NCI-H82 (cell line): Measurements from ENCODE around the gene PLPP4.
A peak's percentile ranks its signal among the peaks of the same experiment; 100 is the strongest.

Experiments
- DNase-seq: peaks from one replicate; lab custom pipeline; 2025; lab: John Stamatoyannopoulos, UW

Gene PLPP4

DNA sequence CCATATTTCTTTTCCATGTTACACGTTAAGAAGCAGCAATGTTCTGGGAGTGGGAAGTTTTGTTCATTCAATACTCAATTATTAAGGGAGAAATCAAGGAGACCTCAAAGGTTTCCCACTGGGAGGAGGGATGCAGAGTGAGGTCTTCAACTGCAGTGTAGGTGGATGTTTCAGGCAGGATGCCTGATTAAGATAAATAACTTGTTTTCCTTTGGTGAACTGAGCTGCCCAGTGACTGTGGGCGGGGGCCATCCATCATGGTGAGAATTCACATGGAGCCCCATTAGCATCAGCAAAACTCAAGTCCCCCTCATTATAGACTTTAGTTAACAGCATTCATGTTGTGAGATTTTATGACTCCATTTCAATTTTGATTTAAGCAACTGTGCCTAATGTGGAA is 121.1 kb downstream of the PLPP4 start:
- DNase-seq, result no peak

DNA sequence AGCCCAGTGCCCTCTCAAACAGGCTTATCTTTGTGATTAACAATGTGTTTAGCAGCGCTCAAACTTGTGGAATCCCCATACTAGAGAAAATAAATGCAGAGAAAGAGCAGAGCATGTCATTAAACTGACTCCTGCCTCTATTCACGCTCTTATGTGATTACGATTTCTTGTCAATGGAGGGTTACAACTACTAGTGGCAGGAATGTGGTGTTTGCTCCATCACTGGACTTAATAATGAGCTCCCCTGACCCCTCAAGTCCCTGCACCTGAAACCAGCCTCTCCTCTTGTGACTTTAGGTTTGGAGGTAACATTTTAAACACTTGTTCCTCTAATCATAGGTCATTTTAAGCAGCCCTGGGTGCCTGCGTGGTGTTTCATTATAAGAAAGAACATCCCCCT is 121.9 kb downstream of the PLPP4 start:
- DNase-seq, result no peak

DNA sequence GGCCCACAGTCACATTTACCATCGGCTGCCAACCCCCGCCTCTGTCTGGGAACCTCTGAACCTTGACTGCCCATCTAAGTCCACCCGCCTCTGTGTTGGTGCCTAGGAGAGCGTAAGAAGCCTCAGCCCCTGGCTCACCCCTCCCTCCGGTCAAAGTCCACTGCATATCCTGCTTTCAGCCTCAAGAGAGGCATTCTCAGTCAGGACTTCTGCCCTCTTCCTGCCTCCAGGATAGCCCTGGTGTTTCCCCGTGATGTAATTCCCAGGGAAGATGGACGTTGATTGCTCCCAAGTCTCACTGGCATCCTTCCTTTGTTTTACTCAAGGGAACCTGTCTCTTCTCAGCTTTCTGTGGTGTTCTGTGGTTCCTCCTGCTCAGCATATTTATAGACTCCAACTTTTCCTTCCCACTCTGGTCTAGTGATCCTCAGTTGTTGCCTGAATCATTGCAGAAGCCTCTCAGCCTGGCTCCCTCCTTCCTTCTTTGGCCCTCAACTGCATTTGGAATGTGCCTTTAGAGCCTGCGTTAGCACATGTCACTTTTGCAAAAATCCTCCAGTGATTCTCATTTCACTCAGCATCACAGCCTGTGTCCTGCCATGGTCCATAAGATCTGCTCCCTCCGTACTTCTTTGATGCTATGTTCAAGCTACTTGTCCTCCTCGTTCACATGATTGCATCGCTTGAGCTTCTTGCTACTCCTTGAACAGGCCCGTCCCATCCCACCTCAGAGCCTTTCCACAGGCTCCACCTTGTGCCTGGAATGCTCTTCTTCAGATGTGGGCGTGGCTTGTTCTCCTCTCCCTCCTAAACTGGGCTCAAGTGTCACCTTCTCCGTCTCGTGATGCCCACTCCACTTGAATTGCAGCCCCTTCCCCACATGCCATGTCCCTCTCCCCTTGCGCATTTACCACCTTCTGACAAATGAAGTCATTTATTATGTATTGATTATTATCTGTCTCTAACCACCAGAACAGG is 124.2 kb downstream of the PLPP4 start:
- DNase-seq, result peak; percentile 6

DNA sequence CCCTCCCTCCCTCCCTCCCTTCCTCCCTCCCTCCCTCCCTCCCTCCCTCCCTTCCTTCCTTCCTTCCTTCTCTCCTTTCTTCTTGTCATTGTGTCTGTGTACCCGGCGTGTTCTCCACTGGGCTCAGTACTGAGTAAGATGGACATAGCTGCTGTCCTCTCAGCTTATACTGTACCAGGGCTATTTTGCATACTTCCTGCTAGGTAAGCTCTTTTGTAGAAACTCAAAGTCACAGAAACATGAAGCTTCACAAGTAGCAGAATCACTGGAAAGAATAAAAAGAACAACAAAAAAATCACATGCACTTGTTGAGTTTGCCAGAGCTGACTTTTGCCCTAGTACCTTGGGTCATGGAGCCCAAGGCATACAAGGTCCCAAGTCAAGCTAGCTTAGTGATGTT is 125.7 kb downstream of the PLPP4 start:
- DNase-seq, result no peak

DNA sequence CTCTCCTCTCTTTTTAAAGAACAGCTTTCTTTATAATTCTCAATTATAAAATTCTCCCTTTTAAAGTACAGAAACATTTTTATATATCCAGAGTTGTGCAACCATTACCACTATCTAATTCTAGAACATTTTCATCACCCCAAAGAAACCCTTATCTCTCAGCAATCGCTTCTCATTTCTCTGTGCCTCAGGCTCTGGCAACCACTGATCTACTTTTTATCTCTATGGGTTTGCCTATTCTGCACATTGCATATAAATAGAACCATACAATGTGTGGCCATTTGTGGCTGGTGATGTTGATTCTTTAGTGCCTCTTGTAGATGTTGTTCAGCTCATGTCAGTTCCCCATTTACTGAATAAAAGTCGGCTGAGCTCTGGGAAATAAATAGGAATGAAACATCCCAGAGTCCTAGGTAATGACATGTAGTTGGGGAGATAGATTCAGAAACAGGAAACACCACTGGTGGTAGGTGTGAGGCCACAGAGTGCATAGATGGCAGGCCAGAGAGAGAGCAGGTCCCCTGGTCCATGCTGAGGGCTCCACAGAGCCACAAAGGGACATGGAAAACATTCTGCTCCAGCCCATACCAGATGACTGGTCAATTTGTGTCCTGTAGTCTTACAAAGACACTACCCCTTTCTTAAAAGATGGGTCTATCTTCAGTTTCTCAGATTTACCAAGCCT is 126.5 kb downstream of the PLPP4 start:
- DNase-seq, result no peak

DNA sequence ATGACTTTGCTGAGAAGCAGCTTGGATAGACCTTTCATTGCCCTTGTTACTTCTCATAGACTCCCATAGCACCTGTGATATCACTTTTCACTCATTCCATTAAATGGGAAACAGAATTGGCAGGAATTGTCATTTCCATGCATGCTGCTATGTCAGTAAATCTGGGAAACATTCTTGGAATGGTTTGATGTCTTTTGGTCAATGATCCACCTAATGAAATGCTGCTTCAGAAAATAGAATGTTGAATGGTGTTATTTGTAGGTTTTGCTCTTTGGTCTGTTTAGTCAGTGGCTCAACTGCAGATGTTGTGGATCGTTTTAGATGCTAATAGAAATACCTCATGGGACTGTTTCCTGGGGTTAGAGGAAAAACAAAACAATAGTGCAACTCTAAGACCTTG is 127.8 kb downstream of the PLPP4 start:
- no peak for DNase-seq

DNA sequence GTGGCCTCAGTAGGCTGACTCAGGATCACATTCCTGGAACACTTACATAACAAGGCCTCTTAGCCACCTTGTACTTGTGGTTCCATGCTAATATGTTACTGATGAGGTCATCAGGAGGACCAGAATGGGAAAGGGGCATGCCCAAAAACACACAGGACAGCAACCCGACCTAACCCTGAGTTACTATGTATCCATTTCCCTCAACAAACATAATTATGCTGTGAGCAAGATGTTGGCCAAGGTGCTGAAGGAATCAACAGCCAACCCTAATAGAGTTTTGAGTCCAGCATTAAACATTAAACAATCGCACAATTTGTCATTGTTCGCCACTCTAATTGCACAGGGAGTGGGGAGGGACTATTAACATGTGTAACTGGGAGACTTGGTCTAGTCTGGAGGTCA is 129.4 kb downstream of the PLPP4 start:
- DNase-seq, result no peak

DNA sequence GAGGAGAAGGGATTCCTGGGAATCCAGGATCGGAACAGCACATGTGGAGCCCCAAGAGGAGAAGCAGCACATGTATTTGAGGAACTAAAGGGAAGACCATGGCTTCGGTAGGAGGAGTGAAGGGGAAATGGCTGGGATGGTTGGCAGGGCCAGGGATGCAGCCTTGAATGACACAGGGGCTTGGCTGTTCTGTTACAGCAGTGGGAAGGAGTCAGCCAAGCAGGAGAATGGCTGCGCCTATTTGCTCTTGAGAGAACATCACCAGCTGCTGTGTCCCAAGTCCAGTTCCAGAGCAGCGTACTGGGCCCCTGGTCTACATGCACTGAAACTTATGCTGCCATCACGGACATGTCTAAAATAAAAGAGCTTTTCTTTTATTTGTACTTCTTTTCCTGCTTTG is 130.0 kb downstream of the PLPP4 start:
- no peak for DNase-seq

DNA sequence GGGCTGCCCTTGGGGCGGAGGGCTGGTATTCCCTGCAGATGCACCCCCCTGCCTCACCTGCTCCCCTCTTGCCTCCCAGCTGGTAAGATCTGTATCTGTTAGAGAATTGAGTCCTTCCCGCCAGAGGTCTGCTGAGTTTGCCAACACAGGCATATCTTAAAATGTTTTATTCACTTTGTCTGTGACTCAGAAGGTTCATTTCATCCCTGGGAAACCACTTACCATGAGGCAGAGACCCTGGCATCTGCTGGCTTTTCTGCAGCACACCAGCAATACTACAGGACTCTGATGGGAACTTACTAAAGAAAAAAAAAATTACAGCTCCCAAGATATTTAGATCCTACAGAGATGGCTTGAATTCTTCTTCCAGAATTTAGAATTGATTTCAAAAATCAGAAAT is 131.3 kb downstream of the PLPP4 start:
- DNase-seq, result no peak

DNA sequence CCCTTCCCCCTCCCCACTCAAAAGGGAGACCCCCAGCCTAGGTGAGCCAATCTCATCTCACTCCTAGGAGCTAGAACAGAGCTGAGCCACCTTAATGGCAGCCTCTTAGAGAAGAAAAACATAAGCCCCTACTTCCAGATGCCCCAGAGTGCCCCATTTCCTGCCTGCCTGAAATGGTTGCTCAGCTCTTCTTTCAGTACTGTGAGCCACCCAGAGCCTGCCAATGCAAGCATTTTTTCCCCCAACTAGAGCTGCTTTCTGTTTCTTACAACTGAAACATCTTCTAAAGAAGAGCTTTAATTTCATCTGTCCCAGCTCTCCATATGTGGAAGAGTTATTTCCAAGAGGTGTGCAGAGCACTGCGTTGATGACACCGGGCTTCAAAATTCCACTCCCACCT is 136.7 kb downstream of the PLPP4 start:
- DNase-seq, result peak; percentile 3

DNA sequence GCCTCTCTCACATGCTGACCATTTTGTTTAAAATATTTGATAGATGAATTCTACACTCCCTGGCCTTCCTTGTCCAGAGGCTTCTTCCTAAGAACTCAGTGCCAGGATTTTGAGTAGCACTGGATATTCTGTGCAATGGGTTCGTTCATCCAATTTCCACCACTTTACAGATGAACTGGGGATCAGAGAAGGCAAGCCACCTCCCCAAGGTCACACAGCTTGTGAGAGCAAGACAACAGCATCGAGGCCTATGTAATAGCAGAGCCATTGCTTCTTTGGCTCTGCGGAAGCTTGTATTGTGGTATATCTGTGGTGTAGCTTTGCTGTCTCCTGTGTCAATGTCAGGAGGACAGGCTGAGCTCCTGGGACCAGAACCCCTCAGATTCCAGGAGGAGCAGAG is 140.9 kb downstream of the PLPP4 start:
- no peak for DNase-seq

DNA sequence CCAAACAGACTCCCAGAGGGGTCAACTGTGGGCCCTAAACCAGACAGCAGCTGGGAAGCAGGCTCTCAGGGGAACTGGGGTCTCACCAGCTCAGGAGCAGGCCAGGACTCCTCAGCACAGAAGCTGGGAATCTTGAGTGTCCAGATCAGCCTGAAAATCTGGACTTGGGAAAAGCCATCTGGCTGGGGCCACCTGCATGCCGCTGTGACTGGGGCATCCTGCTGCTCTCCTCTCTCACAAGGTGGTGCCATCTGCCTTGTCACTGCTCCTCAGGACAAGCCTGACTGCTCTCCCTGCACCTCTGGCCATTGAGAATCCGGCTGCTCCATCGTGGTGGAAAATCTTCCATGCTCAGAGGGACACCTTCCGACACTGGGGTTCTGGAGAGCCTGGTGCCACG is 141.4 kb downstream of the PLPP4 start:
- DNase-seq, result peak; percentile 91

DNA sequence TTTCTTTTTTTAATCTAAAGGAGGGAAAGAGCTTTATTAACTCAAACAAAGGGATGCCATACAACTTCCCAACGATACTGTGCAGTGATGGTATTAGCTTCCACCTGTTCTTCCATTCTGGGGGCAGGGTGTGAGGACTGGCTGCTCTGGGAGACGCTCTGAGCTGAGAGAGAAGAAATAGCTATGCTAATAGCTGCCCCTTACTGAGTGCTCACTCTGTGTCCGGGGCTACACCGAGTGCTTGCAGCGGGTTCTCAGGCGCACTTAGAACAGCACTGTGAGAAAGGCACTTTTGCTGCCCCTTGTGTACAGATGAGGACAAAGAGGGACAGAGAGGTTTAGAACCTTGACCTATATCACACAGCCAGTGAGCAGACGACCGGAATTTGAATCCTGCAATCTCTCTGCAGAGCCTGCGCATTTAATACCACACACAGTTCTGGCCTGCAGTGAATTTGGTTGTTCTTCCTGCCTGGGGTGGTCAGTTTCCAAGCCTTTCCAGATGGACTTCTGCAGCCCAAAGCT is 142.2 kb downstream of the PLPP4 start:
- DNase-seq, result no peak

DNA sequence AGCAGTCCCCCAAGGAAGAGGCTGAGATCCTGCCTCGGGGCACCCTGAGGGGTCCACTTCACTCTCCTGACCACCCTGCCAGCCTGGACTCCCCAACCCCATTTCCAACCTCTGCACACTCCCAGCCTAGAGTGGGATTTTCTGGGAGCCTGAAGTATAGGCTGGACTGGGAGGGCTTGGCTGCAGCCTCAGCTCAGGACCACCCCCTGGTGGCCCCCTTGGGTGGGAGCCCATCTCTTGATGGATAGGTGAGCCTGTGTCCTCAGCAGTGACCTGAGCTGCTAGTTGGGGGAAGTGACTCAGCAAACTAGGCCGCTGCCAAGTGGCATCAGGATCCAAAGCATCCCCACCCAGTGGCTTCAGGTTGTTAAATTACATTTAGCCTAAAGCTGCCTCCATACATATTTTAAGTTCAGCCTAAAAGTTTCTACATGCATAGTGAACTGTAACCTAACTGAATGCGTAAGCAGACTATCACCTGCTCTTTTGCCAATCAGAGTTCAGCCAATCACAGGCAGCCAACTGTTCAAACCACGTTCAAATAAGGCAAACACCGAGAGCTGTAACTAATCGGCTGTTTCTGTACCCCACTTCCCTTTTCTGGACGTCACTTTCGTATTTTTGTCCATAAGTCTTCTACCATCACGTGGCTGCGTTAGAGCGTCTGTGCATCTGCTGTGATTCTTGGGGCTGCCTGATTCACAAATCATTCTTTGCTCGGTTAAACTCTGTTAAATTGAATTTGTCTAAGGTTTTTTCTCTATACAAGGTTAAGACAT is 144.0 kb downstream of the PLPP4 start:
- peak; percentile 60 for DNase-seq

DNA sequence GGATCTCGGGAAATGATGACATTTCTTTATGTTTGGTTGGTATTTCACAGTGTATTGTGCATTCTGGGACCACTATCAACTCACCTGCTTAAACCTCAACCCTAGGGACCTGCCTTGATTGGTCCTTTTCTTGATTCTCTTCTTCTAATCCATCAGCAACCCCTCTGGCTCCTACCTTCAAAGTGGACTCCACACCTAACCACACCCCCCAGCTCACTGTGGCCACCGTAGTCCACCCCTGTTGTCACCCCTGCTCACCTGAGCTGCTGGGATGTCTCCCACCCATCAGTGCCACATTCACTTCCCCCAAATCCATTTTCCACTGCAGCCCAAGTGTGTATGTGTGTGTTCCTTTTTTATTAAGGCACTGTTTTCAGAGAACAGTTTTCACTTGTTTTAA is 145.0 kb downstream of the PLPP4 start:
- no peak for DNase-seq

DNA sequence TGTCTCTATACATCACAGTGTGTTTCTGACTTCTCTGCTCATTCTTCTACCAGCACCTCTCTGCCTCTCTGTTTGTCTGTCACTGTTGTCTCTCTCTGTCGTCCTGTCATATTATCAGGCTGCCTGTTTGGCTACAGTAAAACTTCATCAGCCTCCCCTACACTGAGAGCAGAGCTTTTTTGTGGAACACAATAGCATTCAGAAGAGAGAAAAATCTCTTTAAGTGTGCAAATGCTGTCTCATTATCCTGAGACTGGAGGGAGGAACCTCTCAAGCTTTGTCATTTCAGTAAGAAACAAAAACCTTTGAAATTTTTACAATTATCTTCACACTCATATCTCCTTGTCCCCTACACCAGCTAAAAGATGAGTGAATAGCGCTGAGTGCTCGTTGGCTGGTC is 148.4 kb downstream of the PLPP4 start:
- no peak for DNase-seq

DNA sequence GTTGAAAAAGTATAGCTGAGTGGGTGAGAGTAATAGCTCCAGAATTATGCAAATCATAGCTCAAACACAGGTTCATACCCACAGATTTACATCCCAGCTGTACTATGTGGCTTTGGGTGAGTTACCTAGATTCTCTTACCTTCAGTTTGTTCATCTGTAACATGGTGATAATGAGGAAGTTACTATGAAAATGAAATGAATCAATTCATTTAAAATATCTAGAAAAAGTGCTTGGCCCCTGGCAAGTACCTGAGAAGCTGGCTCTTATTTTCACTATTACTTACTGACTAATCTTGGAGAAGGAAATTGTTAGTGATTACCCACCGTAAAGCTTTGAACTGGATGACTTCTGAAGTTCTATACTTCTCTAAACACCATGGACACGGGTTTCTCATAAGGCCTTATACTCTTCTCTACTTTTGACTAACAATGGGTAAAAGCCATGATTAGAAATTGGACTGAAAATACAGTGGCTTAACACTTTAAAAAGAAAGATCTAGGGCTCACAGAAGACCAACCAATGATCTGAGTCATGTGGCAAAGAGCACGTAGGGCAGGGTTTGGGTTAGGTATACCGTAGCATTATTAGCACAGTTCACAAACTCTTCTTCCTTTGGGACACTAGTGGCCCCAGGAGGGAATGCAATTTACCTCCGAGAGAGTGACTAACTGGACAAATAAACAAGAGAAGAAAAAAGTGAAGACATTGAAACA is 149.2 kb downstream of the PLPP4 start:
- DNase-seq, result no peak

DNA sequence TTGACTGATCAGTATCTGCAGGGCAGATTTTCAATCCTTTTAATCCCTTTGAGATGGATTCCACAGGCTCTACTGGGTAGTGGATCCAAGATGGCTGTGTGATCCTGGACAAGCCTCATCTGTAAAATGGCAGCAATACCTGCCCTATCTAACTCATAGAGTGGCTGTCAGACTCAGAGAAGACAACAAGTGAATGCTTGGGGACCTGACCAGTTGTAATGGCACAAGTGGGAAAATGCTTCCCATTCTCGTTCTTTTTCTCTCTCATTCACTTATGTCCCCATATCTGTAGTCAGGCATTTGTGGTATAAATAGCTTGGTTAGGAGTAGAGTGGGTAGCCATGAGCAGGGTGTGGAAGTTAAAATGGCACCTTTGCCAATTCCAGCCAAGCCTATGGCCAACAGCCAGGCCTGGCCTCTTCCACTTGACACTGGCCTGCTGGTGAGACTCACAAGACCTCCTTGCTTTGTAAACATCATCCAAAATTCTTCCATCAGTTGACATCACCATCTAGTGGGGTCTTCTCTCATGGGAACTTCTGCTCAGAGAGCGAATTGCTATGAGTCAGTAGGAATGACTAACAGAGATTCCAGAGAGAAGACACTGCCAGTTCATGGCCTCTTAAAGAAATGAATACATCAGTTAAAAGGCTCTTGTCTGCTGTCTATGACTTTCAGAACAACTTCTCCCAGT is 150.1 kb downstream of the PLPP4 start:
- DNase-seq, result no peak

DNA sequence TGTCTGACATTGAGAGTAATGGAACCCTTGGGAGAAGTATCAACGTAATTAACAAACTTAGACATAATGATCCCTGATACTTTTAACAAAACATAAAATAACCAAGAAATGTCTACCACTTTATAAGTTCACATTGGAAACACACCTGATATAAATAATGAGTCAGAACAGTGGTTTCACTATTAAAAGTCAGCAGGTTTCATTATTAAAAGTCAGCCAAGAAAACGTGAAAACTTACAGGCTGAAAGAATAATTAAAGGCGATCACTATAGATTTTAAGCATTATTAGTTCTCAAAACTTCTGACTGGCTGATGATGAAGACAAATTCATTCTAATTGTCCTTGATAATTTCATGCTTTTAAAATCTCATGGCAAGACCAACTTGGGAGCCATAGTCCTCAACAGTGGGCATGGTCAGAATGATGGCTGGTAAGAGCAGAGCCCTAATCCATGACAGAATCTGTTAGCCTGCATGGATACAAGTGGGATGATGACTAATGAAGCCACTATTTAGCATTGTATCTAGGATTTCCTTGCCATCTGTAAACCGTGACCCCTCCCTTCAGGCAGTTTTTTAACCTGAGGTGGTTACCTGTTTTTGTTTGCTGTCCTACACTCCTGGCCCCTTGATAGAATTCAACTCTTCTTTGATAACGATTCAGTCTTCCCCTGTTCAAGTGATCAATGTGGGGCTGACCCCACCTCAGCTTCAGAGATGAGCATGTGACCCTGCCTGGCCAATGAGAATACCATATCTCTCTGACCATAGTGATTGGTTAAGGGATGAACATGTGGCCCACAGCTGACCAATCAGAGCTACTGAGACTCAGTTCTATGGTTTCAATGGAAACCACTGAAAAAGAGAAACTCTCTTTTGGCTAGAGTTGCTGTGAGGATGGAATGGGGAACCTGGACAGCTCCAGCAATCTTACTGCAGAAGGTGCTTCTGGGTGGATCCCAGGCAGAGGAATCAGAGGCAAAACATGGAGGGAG is 151.0 kb downstream of the PLPP4 start:
- DNase-seq, result no peak

DNA sequence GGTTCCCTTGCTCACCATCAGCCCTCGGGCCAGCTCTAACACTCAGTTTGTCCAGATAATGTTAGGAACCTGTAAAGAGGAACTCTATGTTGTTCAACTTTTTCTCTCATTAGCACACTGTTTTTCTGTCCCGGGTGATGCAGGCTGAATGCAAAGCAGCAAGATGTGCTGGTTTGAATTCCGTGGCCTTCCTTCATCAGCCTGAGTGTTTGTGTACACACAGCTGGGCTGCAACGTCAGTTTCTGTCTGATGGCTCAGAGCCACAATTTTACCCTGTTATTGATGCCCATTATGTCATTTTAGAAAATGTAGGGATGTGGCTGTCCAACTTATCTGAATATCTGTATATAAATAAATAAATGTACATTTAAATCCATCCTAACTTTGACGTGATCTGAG is 152.0 kb downstream of the PLPP4 start:
- DNase-seq, result no peak
